Activated naive CD4-positive, alpha-beta T cell (primary cell): ENCODE results near the gene DYDC2.
"Not testable (repeated sequence)": the region's sequence is repeated elsewhere in the genome, so short reads cannot be mapped to it uniquely, and the experiment has no call there.

Source experiments
- DNase-seq, 4 experiments: peaks; one replicate each; lab custom pipeline; 2025; lab: John Stamatoyannopoulos, UW

Gene DYDC2

DNA sequence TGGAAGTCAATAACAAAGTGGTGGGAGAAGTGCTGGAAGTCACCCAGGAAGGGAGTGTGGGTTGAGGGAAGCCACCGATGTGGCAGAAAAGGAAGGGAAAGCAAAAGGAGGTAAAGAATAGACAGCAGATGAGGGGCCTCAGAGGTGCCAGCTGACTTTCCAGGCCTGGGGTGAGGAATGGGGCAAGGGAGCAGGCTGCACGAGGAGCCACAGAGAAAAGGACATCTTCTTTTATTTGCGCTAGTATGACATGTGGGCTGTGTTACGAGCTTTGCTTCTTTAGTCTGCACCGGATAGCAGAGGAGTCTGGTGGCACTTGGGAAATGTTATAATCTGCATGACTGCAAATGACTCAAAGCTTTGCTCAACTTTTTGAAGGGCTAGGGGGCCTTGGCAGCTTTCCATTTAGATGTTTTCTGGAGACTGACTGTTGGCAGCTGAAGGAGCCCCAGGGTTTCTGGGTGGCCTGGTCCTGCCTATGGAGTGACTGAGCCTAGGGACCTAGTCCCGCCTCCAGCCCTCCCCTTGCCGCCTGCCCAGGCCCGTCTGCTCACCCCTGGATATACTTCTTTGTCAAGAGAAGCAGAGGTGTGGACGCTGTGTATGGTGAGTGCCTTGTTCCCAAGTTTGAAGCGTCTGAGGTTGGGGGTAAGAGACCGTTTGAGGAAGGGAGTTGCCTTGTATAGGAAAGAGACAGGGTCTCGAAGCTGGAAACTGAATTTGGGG, 56.9 kb downstream of the DYDC2 start:
- DNase-seq: no peak

DNA sequence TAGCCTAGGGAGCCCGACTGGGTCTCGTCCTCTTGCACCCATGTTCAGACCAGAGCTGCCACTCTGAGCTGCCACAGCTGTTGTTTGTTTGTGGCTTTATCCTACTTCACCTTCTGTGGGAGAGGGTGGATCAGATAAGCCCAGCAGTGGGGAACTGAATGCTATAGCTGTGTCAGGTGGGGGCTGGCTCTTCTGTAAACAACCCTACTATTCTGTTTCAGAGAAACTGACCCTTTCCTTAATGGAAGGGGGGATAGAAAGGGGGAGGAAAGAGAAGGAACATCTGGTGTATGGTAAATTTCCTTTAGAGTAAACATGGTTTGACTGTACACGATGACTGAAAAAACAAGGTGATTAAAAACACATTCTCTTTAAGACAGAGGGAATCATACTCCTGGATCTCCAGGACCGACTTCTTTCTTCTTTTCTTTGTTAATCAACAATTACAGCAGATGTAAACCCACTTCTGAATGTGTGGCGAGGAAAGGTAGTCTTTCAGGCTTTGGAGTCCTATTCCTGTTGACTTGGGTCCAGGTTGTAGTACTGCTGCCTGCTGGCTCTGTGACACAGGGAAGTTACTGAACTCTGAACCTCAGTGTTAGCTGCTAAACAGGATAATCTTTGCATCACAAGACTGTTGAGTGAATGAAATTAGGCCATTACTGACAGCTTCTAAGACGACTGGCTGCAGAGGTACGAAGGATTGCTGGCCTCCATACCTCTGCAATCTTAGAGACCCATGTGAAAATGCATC, 57.7 kb downstream of the DYDC2 start:
- DNase-seq: no peak

DNA sequence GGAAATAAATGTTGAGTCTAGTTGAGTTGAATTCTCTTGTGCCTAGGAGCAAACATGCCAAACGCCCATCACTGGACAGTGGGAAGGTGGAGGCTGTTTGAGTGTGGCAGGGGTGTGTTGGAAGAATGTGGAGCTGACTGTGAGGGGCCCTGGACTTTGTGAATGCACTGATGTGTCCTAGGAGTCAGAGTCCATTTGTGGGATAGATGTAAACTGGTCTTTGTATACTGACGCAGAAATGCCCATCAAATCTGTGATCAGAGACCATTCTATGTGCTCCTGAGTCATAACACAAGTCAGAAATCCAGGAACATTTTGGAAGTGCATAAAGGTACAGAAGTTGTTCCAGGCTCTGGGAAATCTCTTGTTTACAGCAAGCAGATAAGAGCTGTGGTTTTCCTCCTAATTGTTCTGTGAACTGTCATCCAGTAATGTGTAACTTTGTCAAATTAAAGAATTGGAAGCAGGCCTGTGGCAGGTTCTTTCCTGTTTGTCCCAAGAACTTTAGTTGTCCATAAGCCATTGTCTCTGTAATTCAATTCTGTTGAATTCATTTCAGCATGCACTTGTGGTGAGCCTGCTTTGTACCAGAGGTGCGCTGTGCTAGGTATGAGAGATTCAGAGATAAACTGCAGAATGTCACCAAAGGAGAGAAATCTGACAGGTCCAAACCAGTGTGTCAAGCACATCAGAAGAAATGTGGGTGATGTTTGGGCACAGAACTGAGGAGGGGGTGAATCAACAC, 59.3 kb downstream of the DYDC2 start:
- DNase-seq: no peak

DNA sequence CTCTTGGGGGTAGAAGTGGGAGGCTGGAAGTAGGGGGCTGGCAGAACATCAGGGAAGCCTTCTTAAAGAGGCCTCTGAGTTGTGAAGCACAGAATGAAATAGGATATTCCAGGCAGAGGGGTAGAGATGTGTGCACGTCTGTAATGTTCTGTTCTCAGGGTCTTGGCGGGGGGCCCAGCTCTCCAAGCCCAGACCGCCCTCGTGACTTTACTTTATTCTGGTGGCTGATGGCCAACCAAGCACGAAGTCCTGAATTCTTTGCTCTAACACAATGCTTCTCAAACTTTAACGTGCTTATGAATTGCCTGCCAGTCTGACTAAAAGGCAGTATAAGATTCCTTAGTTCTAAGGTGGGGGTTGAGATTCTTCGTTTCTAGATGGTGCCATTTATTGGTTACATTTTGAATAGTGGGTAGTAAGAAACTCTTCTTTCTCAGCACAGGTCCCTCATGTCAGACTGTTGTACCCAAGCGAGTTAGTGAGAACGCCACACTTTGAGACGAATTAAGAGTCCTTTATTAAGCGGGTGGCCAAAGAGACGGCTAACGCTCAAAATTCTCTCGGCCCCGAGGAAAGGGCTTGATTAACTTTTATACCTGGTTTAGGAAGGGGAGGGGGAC, 60.0 kb downstream of the DYDC2 start:
- no peak for DNase-seq

DNA sequence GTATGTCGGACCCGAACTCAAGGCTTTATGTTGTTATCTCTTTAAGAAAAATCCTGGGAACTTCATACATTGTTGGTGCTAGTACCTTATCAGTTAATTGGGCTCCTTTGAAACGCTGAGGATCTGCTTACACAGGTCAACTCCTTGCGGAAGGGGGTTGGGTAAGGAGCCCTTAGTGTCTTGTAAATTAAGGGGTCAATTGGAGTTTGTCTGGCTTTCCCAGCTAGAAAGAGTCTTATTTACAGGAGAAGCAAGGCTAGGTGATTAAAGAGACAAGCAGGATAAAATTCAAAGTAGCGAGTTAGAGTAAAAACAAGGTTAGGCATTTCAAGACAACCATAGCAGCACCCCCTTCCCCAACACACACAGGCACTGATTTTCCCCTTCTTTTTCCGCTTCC, 60.7 kb downstream of the DYDC2 start:
- DNase-seq: not testable (repeated sequence)
